HepG2 (cell line): ENCODE data around the gene GNG12. TPM values are rescaled to one million over a fixed set of nuclear protein-coding genes. Genes with fewer than 3 reads are reported as not detected.

ENCODE experiments used
- ATF1 ChIP-seq: IDR thresholded peaks from 2 replicates; pipeline ENCODE4 v1.6.1; 2016; ENCODE audit warnings: mild to moderate bottlenecking, control low read depth
- CBFB ChIP-seq: sonication (generic); formaldehyde crosslinking; IDR thresholded peaks from 2 replicates; pipeline ENCODE4 v1.4.0; 2020; ENCODE audit warnings: missing genetic modification reagents
- CCAR2 ChIP-seq: fragments of 200-400 bp; formaldehyde crosslinking; optimal IDR thresholded peaks from 2 replicates; pipeline ENCODE3; 2018; ENCODE audit warnings: low read depth, mild to moderate bottlenecking, low read length, moderate library complexity
- CEBPG ChIP-seq: IDR thresholded peaks from 2 replicates; pipeline ENCODE4 v1.6.1; 2016
- CREB3 ChIP-seq: sonication (generic); formaldehyde crosslinking; IDR thresholded peaks from 2 replicates; pipeline ENCODE4 v1.5.0; 2020; ENCODE audit warnings: missing genetic modification reagents
- DZIP1 ChIP-seq: sonication (generic); formaldehyde crosslinking; IDR thresholded peaks from 2 replicates; pipeline ENCODE4 v1.5.0; 2020; ENCODE audit warnings: mild to moderate bottlenecking, missing genetic modification reagents
- FOXP1 ChIP-seq, 2 experiments: fragments of 450-650 bp in 1 of 2; IDR thresholded peaks; 2 replicates each; pipeline ENCODE4 v1.6.1; 2017 to 2018; ENCODE audit warnings: antibody characterized with exemption in 1 of 2
- HOXA3 ChIP-seq: sonication (generic); formaldehyde crosslinking; IDR thresholded peaks from 2 replicates; pipeline ENCODE4 v1.5.0; 2020; ENCODE audit warnings: missing genetic modification reagents
- IRF9 ChIP-seq: sonication (generic); formaldehyde crosslinking; IDR thresholded peaks from 2 replicates; pipeline ENCODE4 v1.8.0; 2022; ENCODE audit warnings: missing genetic modification reagents, mild to moderate bottlenecking, borderline replicate concordance
- MAFK ChIP-seq, 2 experiments: IDR thresholded peaks in 1 of 2; conservative IDR thresholded peaks in 1 of 2; 2 replicates each; pipeline ENCODE4 v1.6.1; 2011; ENCODE audit warnings: improper control_type of control experiment in 2 of 2, low read length in 2 of 2
- MLX ChIP-seq: IDR thresholded peaks from 2 replicates; pipeline ENCODE4 v1.6.1; 2016
- NFRKB ChIP-seq: fragments of 450-650 bp; IDR thresholded peaks from 2 replicates; pipeline ENCODE4 v1.6.1; 2017
- NR3C1 ChIP-seq: sonication (generic); formaldehyde crosslinking; IDR thresholded peaks from 2 replicates; pipeline ENCODE4 v1.4.0; 2020; ENCODE audit warnings: missing genetic modification reagents
- SKI ChIP-seq: fragments of 450-650 bp; IDR thresholded peaks from one replicate; pipeline ENCODE4 v1.6.1; 2018; ENCODE audit warnings: mild to moderate bottlenecking; ENCODE audit not compliant: partially characterized antibody
- SMARCC2 ChIP-seq: fragments of 450-650 bp; IDR thresholded peaks from 2 replicates; pipeline ENCODE4 v1.6.1; 2017; ENCODE audit warnings: antibody characterized with exemption, mild to moderate bottlenecking
- TFDP2 ChIP-seq: sonication (generic); formaldehyde crosslinking; IDR thresholded peaks from 2 replicates; pipeline ENCODE4 v1.4.0; 2020; ENCODE audit warnings: missing genetic modification reagents
- USF2 ChIP-seq, 2 experiments: sonication (generic) in 1 of 2; formaldehyde crosslinking in 1 of 2; IDR thresholded peaks; 2 replicates each; pipeline versions ENCODE4 v1.5.1 to v1.6.1; 2011 to 2020; ENCODE audit warnings: borderline replicate concordance in 1 of 2, low read depth in 1 of 2, low read length in 1 of 2, mild to moderate bottlenecking in 1 of 2, missing genetic modification reagents in 1 of 2, moderate library complexity in 1 of 2
- ZBTB3 ChIP-seq: sonication (generic); formaldehyde crosslinking; IDR thresholded peaks from 2 replicates; pipeline ENCODE4 v1.4.0; 2020; ENCODE audit warnings: low read depth, mild to moderate bottlenecking, moderate library complexity, missing genetic modification reagents, borderline replicate concordance
- ZNF17 ChIP-seq: sonication (generic); formaldehyde crosslinking; IDR thresholded peaks from 2 replicates; pipeline ENCODE4 v1.5.0; 2020; ENCODE audit warnings: mild to moderate bottlenecking, missing genetic modification reagents
- ZNF337 ChIP-seq: sonication (generic); formaldehyde crosslinking; IDR thresholded peaks from 2 replicates; pipeline ENCODE4 v1.5.1; 2020; ENCODE audit warnings: missing genetic modification reagents, low read depth, mild to moderate bottlenecking, borderline replicate concordance
- ZNF616 ChIP-seq: sonication (generic); formaldehyde crosslinking; IDR thresholded peaks from 2 replicates; pipeline ENCODE4 v1.5.0; 2020; ENCODE audit warnings: low read depth, mild to moderate bottlenecking, missing genetic modification reagents
- polyA plus RNA-seq, 8 experiments: library from polyadenylated mRNA; depleted of rRNA in 3 of 8; stranded (reverse) in 7 of 8; unstranded in 1 of 8; fragments of >200 nt; fragmentation: Illumina TruSeq in 4 of 8; extraction: Trizol in 4 of 8; gene quantifications; 2 replicates each; pipeline versions ENCODE4 v1.2.1 to v1.2.3, GENCODE V29; 2011 to 2016; ENCODE audit warnings: low read depth in 4 of 8, missing spikeins in 1 of 8, mixed read lengths in 1 of 8; ENCODE audit not compliant: insufficient read depth in 1 of 8
- total RNA-seq, 5 experiments: library from RNA; depleted of rRNA; stranded (reverse); fragments of >200 nt; fragmentation: Illumina TruSeq; extraction: Trizol; gene quantifications; 2 replicates each; pipeline ENCODE4 v1.2.3, GENCODE V29; 2016; ENCODE audit warnings: low read depth in 1 of 5

The GNG12 gene
- total and polyA plus RNA-seq, 2 of the 13 experiments (the other 11 are each of a cell fraction or from before 2014, with no cell fraction given), result 0.11 TPM

- TF ChIP-seq DZIP1 (CRISPR knock-in tag) (no peak), MAFK (conservative IDR thresholded peaks at IDR 0.05 in 1 of 2, IDR thresholded peaks at IDR 0.05 in 1 of 2; ENCODE audit: low read length in 2 of 2) (peak; percentile 35 to 44; a peak in 2 of 4 replicates), ZNF616 (CRISPR knock-in tag) (no peak), ZNF337 (CRISPR knock-in tag) (no peak), CREB3 (no peak), NFRKB (no peak), MLX (CRISPR knock-in tag) (peak; percentile 22; the same call in 1 of the 2 replicates), USF2 (IDR thresholded peaks at IDR 0.05; ENCODE audit: low read depth, low read length) (no peak), USF2 (CRISPR knock-in tag; IDR thresholded peaks at IDR 0.05; ENCODE audit: borderline replicate concordance) (no peak), TFDP2 (CRISPR knock-in tag) (no peak), CBFB (peak; percentile 84), SKI (peak; percentile 75), SMARCC2 (no peak), NR3C1 (CRISPR knock-in tag) (no peak), FOXP1 (IDR thresholded peaks at IDR 0.05) (no peak), FOXP1 (CRISPR knock-in tag; IDR thresholded peaks at IDR 0.05) (peak; percentile 65), IRF9 (CRISPR knock-in tag) (peak; percentile 78; the same call in 1 of the 2 replicates), ZBTB3 (CRISPR knock-in tag) (no peak), CCAR2 (no peak), ZNF17 (CRISPR knock-in tag) (no peak), ATF1 (CRISPR knock-in tag) (no peak; the same call in 1 of the 2 replicates), CEBPG (CRISPR knock-in tag) (peak; percentile 79), HOXA3 (peak; percentile 90)
Observed at GRCh38 chr1:67700692-67701410, 132.4 kb downstream of the GNG12 start (continued).
